Activated CD4-positive, alpha-beta T cell treated with anti-CD3 and anti-CD28 coated beads, Interleukin-2, amount 10 ng/mL, durations not matched to agents 24 days and 14 days (primary cell): ENCODE data around the gene RIC1. TPM values are rescaled to one million over a fixed set of nuclear protein-coding genes. Genes with fewer than 3 reads are reported as not detected.
A peak's percentile ranks its signal among the peaks of the same experiment; 100 is the strongest.
"Not testable (repeated sequence)": the region's sequence is repeated elsewhere in the genome, so short reads cannot be mapped to it uniquely, and the experiment has no call there.

Source experiments
- DNase-seq: peaks from one replicate; pipeline ENCODE4 v3.0.0; 2022
- H3K27ac Mint-ChIP-seq: one replicate; pipeline ENCODE4 v1.8.0; 2022; ENCODE audit warnings: mild to moderate bottlenecking, mixed read lengths
- H3K27me3 Mint-ChIP-seq: one replicate; pipeline ENCODE4 v1.8.0; 2022; ENCODE audit warnings: mixed read lengths
- H3K36me3 Mint-ChIP-seq: one replicate; pipeline ENCODE4 v1.8.0; 2022; ENCODE audit warnings: low read depth, mild to moderate bottlenecking, mixed read lengths
- H3K4me1 Mint-ChIP-seq: one replicate; pipeline ENCODE4 v1.8.0; 2021; ENCODE audit warnings: mixed read lengths
- H3K4me3 Mint-ChIP-seq: one replicate; pipeline ENCODE4 v1.8.0; 2022; ENCODE audit warnings: mild to moderate bottlenecking, moderate library complexity, mixed read lengths
- H3K9me3 Mint-ChIP-seq: one replicate; pipeline ENCODE4 v1.8.0; 2021; ENCODE audit warnings: mixed read lengths
- intact Hi-C: fragments of 100-400 bp; cut with micrococcal nuclease; formaldehyde crosslinking; loops from one replicate; pipeline ENCODE4 v1.15.1; 2023
- total RNA-seq: library from RNA; stranded (reverse); gene quantifications from 2 replicates; pipeline ENCODE4 v1.2.3, GENCODE V29; 2022

RIC1 gene
- total RNA-seq, 1 donor from 2014 or later: 20.2 TPM

DNA sequence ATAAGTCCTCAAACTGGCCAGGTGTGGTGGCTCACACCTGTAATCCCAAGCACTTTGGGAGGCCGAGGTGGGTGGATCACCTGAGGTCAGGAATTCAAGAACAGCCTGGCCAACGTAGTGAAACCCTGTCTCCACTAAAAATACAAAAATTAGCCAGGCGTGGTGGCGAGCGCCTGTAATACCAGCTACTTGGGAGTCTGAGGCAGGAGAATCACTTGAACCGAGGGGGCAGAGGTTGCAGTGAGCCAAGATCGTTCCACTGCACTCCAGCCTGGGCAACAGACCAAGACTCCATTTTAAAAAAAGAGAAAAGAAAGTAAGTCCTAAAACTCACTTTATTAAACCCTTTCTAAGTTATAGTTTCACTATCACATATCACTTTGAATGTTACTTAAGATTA lies 171.5 kb downstream of the RIC1 start:
- H3K4me3 Mint-ChIP-seq, H3K27ac Mint-ChIP-seq, intact Hi-C loops, DNase-seq, H3K9me3 Mint-ChIP-seq, H3K27me3 Mint-ChIP-seq: not testable (repeated sequence)
- Mint-ChIP-seq H3K4me1 (peaks cover 14% of the 10 kb centered on the region), H3K36me3 (peaks cover 42% of the 10 kb centered on the region)

DNA sequence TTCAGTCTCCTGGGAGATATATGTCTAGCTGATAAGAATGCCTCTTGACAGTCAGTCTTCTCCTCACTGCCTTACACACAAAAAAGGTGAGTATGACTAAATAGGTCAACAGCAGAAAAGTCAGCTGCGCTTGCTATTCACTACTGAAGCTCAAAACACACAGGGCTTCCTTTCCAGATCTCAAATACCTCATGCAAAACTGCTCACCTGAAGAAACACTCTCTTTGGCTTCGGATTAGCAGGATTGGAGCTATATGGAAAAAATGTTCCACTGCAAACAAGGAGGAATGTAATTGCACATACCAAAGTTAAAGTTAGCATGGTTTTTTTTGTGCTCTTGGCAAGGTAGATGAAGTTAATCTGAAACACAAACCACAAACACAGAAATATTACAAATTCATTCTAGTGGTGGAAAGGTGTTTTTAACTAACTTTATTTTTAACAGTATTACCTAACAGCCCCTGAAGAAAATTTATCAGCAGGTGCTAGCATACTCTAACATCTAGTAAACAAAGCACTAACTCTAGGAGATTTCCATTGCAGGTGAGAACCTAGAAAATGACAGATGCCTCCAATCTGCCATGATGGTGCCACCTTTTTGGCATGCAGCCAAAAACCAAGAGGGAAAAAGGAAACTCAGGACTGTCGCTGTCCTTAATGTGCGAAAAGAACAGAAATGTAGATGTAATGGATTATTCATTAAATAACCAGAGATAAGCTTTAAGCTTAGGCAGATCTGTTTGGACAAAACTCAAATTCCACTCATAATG lies 172.2 kb downstream of the RIC1 start:
- H3K4me1 Mint-ChIP-seq: peaks cover 11% of the 10 kb centered on the region
- H3K4me3 Mint-ChIP-seq: no peak overlapping the region
- intact Hi-C loops: no loop called here
- H3K9me3 Mint-ChIP-seq: no peaks in the 10 kb centered on the region
- H3K27ac Mint-ChIP-seq: no peak overlapping the region
- peaks cover 42% of the 10 kb centered on the region for H3K36me3 Mint-ChIP-seq
- DNase-seq: no peak
- no peaks in the 10 kb centered on the region for H3K27me3 Mint-ChIP-seq

DNA sequence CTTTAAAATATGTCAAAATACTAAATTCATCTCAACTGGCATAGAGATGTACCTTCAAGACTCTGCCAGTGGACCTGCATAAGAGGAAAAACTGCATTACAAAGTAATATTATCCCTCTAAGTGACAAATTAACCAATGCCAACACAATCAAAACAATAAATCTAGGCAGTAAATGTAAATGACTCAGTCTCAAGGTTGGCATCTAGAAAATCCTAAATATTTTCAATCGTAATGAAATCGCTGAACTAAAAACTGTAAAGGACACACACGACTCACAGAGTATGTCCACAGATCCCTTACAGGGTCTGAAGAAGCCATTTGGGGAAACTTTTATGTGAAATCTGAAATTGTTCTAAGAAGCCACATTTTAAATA lies 172.8 kb downstream of the RIC1 start:
- intact Hi-C loops: no loop called here
- no peak for DNase-seq
- Mint-ChIP-seq H3K4me3 (no peak overlapping the region), H3K27ac (no peak overlapping the region), H3K4me1 (peaks cover 10% of the 10 kb centered on the region), H3K27me3 (no peaks in the 10 kb centered on the region), H3K9me3 (no peaks in the 10 kb centered on the region), H3K36me3 (peaks cover 36% of the 10 kb centered on the region)

DNA sequence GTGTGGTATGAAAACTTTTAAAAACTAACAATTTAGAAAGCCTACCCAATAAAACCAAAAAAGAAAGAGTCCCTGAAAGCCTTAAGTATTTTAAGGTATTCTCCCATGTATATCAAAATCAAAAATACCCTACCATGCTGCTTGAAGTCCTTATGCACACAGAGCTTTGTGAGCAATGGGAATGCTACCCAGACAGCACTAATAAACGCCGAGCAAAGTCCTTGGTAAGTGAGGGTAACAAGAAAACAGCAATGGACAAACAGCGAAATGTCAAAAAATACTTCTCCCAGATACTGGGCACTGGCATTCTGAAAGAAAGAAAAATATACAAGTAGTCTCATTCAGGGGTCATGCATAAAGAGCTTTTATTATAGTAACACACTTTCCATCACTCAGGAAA lies 176.6 kb downstream of the RIC1 start:
- Mint-ChIP-seq H3K4me3 (no peak overlapping the region), H3K4me1 (peaks cover 4% of the 10 kb centered on the region), H3K27me3 (no peaks in the 10 kb centered on the region)

DNA sequence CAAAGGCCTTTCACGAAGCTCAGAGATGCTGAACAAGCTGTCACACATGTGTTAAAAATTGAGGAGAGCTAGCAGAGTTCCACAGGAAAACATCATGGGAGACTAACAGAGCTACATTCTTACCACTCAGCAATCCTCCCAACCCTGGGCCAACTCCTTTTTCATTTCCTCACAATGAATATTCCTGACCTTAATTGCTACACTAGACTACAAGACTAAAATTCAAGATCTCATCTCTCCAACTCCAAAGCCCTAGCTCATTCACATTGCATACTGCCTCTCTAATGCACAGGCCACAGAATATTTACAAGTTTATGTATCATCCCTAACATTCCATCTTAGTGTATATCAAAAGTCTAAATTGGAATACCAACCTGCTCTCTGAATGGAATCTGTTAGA lies 182.8 kb downstream of the RIC1 start:
- Mint-ChIP-seq H3K4me3 (no peak overlapping the region), H3K36me3 (peaks cover 53% of the 10 kb centered on the region), H3K9me3 (no peaks in the 10 kb centered on the region), H3K4me1 (peaks cover 4% of the 10 kb centered on the region), H3K27me3 (no peaks in the 10 kb centered on the region), H3K27ac (no peak overlapping the region)
- intact Hi-C loops: no loop called here
- no peak for DNase-seq

More for the DNA sequence above, 176.6 kb downstream of the RIC1 start:
- H3K36me3 Mint-ChIP-seq: peaks cover 42% of the 10 kb centered on the region
- no peak for DNase-seq
- H3K27ac Mint-ChIP-seq: no peak overlapping the region
- intact Hi-C loops: no loop called here
- H3K9me3 Mint-ChIP-seq: no peaks in the 10 kb centered on the region

DNA sequence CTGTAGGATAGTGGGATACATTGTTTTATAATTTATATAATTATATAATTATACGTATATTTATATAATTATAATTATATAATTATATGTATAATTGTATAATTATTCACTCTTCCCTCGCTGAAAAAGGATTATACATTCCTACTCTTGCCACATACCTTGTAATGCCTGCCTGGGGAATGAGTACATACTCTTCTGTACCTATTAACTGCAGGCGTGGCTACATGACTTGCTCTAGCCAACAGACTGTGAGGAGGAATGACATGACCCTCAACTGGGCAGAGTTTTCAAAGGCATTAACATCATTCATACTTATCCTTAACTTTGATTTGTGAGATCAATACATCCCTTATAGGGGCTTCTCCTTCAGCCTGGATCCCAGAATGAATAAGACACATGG lies 184.9 kb downstream of the RIC1 start:
- Mint-ChIP-seq H3K27ac (no peak overlapping the region), H3K36me3 (peaks cover 53% of the 10 kb centered on the region), H3K27me3 (no peaks in the 10 kb centered on the region), H3K4me1 (peaks cover 6% of the 10 kb centered on the region), H3K9me3 (no peaks in the 10 kb centered on the region), H3K4me3 (no peak overlapping the region)
- no peak for DNase-seq
- intact Hi-C loops: no loop called here

DNA sequence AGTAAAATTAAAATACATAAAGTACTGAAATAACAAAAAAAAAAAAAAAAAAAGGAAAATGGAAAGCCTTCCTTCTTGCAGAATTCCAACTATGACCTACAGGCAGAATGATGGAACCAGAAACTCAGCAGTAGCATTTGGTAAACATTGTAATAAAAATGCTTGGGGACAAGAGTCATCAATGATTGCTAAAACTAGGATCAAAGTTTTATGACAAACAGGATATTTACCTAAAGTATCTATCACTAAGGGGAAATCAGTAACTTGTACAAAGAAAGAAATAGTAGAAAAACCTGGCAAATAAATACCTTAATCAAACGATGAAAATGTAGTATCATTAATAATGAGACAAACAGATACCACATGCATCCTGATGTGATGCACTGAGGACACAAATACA lies 186.6 kb downstream of the RIC1 start:
- no peak for DNase-seq
- peaks cover 6% of the 10 kb centered on the region for H3K4me1 Mint-ChIP-seq
- no peaks in the 10 kb centered on the region for H3K9me3 Mint-ChIP-seq
- no peaks in the 10 kb centered on the region for H3K27me3 Mint-ChIP-seq
- intact Hi-C loops: no loop called here
- peaks cover 48% of the 10 kb centered on the region for H3K36me3 Mint-ChIP-seq
- no peak overlapping the region for H3K27ac Mint-ChIP-seq
- no peak overlapping the region for H3K4me3 Mint-ChIP-seq

DNA sequence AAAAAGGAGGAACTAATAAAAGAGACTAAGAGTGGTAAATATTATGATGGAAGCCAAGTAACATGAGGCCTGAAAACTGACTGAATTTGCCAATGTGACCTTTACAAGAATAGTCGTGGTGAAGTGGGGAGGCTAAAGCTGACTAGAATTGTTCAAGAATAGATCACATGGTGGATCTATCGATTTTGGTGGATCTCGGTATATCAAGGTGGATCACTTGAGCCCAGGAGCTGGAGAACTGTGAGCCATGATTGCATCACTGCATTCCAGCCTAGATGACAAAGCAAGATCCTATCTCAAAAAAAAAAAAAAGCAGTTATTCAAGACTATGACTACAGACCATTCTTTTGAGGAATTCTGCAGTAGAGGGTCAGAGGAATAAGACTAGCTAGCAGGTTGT lies 189.0 kb downstream of the RIC1 start:
- no peak overlapping the region for H3K27ac Mint-ChIP-seq

DNA sequence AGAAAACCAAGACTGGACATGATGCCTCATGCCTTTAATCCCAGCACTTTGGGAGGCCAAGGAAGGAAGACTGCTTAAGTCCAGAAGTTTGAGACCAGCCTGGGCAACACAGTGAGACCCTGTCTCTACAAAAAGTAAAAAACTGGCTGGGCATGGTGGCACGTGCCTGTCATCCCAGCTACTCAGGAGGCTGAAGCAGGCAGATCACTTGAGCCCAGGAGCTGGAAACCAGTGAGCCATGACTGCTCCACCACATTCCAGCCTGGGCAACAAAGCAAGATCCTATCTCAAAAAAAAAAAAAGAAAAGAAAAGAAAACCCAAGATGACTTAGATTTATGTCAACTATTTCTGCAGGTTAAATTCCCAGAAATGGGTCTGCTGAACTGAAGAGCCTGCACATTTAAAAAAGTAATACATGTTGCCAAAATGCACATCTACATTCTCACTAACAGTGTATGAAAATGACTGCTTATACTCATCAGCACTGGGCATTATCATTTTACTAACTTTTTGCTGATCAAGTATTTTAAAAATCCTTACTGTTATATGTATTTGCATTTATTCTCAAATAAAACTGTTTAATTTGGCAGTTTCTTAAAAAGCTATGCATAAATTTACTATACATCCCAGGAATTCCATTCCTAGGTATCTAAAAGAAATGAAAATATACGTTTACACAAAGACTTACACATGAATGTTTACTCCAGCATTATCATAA lies 189.7 kb downstream of the RIC1 start:
- H3K27ac Mint-ChIP-seq: no peak overlapping the region
- H3K4me1 Mint-ChIP-seq: peaks cover 8% of the 10 kb centered on the region
- H3K36me3 Mint-ChIP-seq: peaks cover 42% of the 10 kb centered on the region
- H3K9me3 Mint-ChIP-seq: no peaks in the 10 kb centered on the region
- no peak for DNase-seq
- H3K27me3 Mint-ChIP-seq: no peaks in the 10 kb centered on the region
- no peak overlapping the region for H3K4me3 Mint-ChIP-seq
- intact Hi-C loops: no loop called here

More for the DNA sequence above, 189.0 kb downstream of the RIC1 start:
- H3K9me3 Mint-ChIP-seq: no peaks in the 10 kb centered on the region
- H3K4me1 Mint-ChIP-seq: peaks cover 8% of the 10 kb centered on the region
- intact Hi-C loops: no loop called here
- H3K36me3 Mint-ChIP-seq: peaks cover 40% of the 10 kb centered on the region
- no peak for DNase-seq
- H3K27me3 Mint-ChIP-seq: no peaks in the 10 kb centered on the region
- no peak overlapping the region for H3K4me3 Mint-ChIP-seq

DNA sequence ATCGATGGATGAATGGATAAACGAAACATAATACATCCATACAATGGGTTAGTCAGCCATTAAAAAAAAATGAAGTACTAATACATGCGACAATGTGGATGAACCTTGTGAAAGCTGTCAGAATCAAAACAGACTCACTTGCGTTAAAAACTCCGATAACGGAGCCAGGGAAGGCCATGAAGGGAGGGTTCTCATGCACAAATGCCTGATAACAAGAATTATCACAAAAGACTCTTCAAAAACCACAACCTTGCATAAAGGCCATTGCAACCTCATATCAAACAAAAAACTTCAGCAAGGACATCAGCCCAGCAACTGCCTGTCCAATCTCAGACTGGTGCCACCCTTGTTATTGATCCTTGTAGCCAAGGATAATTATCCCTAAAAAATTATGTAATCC lies 190.3 kb downstream of the RIC1 start:
- H3K27ac Mint-ChIP-seq: no peak overlapping the region
- H3K4me1 Mint-ChIP-seq: peaks cover 8% of the 10 kb centered on the region
- peaks cover 42% of the 10 kb centered on the region for H3K36me3 Mint-ChIP-seq
- no peaks in the 10 kb centered on the region for H3K9me3 Mint-ChIP-seq
- DNase-seq: no peak
- no peaks in the 10 kb centered on the region for H3K27me3 Mint-ChIP-seq
- H3K4me3 Mint-ChIP-seq: no peak overlapping the region
- intact Hi-C loops: no loop called here

DNA sequence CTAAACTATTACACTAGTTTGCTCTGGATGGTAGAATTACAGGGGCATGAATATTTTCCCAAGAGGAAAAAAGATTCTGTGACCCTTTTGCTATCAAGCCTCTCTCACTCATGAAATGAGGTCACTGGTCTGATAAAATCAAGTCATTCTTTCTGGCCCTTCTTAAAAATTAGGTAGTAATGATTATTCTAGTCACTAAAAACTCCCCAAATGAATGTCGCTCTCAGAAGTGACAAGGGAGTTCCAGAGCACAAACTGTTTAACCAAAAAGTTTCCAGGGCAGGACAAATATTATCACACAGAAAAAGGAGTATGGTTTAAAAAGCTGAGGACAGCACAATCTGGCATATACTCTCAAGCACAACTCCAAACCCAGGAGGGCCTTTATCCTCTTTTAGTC lies 191.5 kb downstream of the RIC1 start:
- intact Hi-C loops: no loop called here
- peaks cover 49% of the 10 kb centered on the region for H3K36me3 Mint-ChIP-seq
- H3K4me3 Mint-ChIP-seq: no peak overlapping the region
- DNase-seq: no peak
- H3K9me3 Mint-ChIP-seq: no peaks in the 10 kb centered on the region
- no peaks in the 10 kb centered on the region for H3K27me3 Mint-ChIP-seq
- H3K4me1 Mint-ChIP-seq: peaks cover 12% of the 10 kb centered on the region
- peak overlapping the region; percentile 3 for H3K27ac Mint-ChIP-seq

DNA sequence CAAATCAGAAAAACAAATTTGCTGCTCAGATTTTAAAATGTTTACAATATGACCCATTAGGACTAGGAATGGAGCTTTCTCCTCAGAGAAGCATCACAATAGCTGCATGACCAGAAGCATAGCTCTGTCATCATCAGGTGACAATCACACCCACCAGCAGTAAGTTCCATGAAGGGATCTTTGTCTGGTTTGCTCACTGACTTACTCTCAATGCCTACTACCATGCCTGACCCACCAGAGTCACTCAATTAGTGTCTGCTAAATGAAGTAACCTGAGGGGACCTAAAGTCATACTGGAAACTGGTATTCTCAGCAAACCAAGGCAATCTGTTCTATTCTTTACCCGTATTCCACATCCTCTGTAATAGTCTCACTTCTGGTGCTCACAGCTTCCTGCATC lies 196.3 kb downstream of the RIC1 start:
- Mint-ChIP-seq H3K36me3 (peaks cover 55% of the 10 kb centered on the region), H3K27ac (no peak overlapping the region), H3K9me3 (no peaks in the 10 kb centered on the region), H3K4me1 (peaks cover 29% of the 10 kb centered on the region), H3K4me3 (no peak overlapping the region), H3K27me3 (no peaks in the 10 kb centered on the region)
- intact Hi-C loops: no loop called here
- DNase-seq: no peak
